Measurements from ENCODE around the gene PEX11G. TPM values are rescaled to one million over a fixed set of nuclear protein-coding genes. Genes with fewer than 3 reads are reported as not detected.

Gene PEX11G
- total and polyA plus RNA-seq, 10 of the 15 experiments (the other 5 are each of a cell fraction or from before 2014, with no cell fraction given): 0.05 to 1.8 (median 0.73) TPM; not detected in 1

GRCh38 chr19:7534531-7535046 is 45.8 kb upstream of the PEX11G start (continued):
- TF ChIP-seq ZNF687 (IDR thresholded peaks at IDR 0.05) (no peak), MTA3 (IDR thresholded peaks at IDR 0.05; ENCODE audit: borderline replicate concordance, low read length) (no peak), NR2C1 (IDR thresholded peaks at IDR 0.05) (peak; percentile 46), KAT2A (conservative IDR thresholded peaks at IDR 0.05; ENCODE audit: control insufficient read depth, low read depth, low read length) (no peak), SREBF1 (IDR thresholded peaks at IDR 0.05; ENCODE audit: low read length) (no peak), BMI1 (IDR thresholded peaks at IDR 0.05; ENCODE audit: borderline replicate concordance) (no peak), MEF2B (IDR thresholded peaks at IDR 0.05; ENCODE audit: partially characterized antibody, poor library complexity, severe bottlenecking) (no peak), MXI1 (IDR thresholded peaks at IDR 0.05; ENCODE audit: low read depth, low read length) (no peak), SPI1 (IDR thresholded peaks at IDR 0.05; ENCODE audit: borderline replicate concordance, insufficient read depth, low read depth, low read length) (no peak), CREB1 (IDR thresholded peaks at IDR 0.05; ENCODE audit: low read depth) (no peak), GATAD2B (conservative IDR thresholded peaks at IDR 0.05; ENCODE audit: low read depth) (no peak), SIX5 (IDR thresholded peaks at IDR 0.05; ENCODE audit: low read depth, low read length, severe bottlenecking) (no peak), BCL11A (IDR thresholded peaks at IDR 0.05; ENCODE audit: low read depth, low read length) (no peak), DPF2 (IDR thresholded peaks at IDR 0.05) (no peak), RFX5 (IDR thresholded peaks at IDR 0.05; ENCODE audit: low read depth, low read length) (no peak), RAD21 (IDR thresholded peaks at IDR 0.05; ENCODE audit: insufficient read depth, low read depth, low read length) (no peak), EED (IDR thresholded peaks at IDR 0.05; ENCODE audit: low read depth) (peak; percentile 44; the same call in 1 of the 2 replicates), MYB (IDR thresholded peaks at IDR 0.05; ENCODE audit: borderline replicate concordance, low read depth, low read length) (no peak), STAT3 (IDR thresholded peaks at IDR 0.05; ENCODE audit: low read depth, low read length) (no peak), ZNF622 (IDR thresholded peaks at IDR 0.05) (no peak), IRF4 (IDR thresholded peaks at IDR 0.05; ENCODE audit: low read depth, low read length) (no peak), EZH2 (IDR thresholded peaks at IDR 0.05; ENCODE audit: borderline replicate concordance, control insufficient read depth, low read depth, low read length) (no peak), CEBPZ (IDR thresholded peaks at IDR 0.05; ENCODE audit: low read depth, low read length) (no peak)

Data from GM12878 (cell line).